Progenitor cell of endocrine pancreas (in vitro differentiated cells): ENCODE data around the gene GFM1. TPM values are rescaled to one million over a fixed set of nuclear protein-coding genes. Genes with fewer than 3 reads are reported as not detected.

Experiments
- DNase-seq: peaks from one replicate; pipeline ENCODE4 v3.0.0; 2021; ENCODE audit warnings: low spot score; ENCODE audit not compliant: unreplicated experiment
- H3K27ac Mint-ChIP-seq: 2 replicates; pipeline ENCODE4 v1.8.0; 2021; ENCODE audit warnings: mild to moderate bottlenecking, moderate library complexity, mixed read lengths
- H3K27me3 Mint-ChIP-seq: 2 replicates; pipeline ENCODE4 v1.8.0; 2021; ENCODE audit warnings: mixed read lengths
- H3K36me3 Mint-ChIP-seq: 2 replicates; pipeline ENCODE4 v1.8.0; 2022; ENCODE audit warnings: mixed read lengths; ENCODE audit not compliant: insufficient read depth
- H3K4me1 Mint-ChIP-seq: 2 replicates; pipeline ENCODE4 v1.8.0; 2021; ENCODE audit warnings: low read depth, mixed read lengths
- H3K4me3 Mint-ChIP-seq: 2 replicates; pipeline ENCODE4 v1.8.0; 2021; ENCODE audit warnings: low read depth, mild to moderate bottlenecking, moderate library complexity, mixed read lengths
- H3K9me3 Mint-ChIP-seq: 2 replicates; pipeline ENCODE4 v1.8.0; 2021; ENCODE audit warnings: low read depth, mixed read lengths
- CTCF ChIP-seq: fragments of 200-600 bp; sonication (generic); IDR thresholded peaks from one replicate; pipeline ENCODE4 v1.5.0; 2021; ENCODE audit warnings: antibody characterized with exemption, mild to moderate bottlenecking; ENCODE audit not compliant: unreplicated experiment
- total RNA-seq: library from RNA; stranded (reverse); gene quantifications from 2 replicates; pipeline ENCODE4 v1.2.1, GENCODE V29; 2021

The GFM1 gene
- total RNA-seq, 1 donor from 2014 or later: 33.2 TPM

- no peak overlapping the region for H3K4me3 Mint-ChIP-seq
- H3K4me1 Mint-ChIP-seq: peaks cover 2% of the 10 kb centered on the region
- H3K36me3 Mint-ChIP-seq: peaks cover 9% of the 10 kb centered on the region
- no peak overlapping the region for H3K27ac Mint-ChIP-seq
- no peak for DNase-seq
- H3K27me3 Mint-ChIP-seq: no peaks in the 10 kb centered on the region
- no peak for TF ChIP-seq CTCF
- H3K9me3 Mint-ChIP-seq: peaks cover 7% of the 10 kb centered on the region
These were observed 93.1 kb downstream of the GFM1 start for GRCh38 chr3:158737410-158737809.

- H3K27ac Mint-ChIP-seq: no peak overlapping the region
These were observed 93.8 kb downstream of the GFM1 start for GRCh38 chr3:158737976-158738615.

DNA sequence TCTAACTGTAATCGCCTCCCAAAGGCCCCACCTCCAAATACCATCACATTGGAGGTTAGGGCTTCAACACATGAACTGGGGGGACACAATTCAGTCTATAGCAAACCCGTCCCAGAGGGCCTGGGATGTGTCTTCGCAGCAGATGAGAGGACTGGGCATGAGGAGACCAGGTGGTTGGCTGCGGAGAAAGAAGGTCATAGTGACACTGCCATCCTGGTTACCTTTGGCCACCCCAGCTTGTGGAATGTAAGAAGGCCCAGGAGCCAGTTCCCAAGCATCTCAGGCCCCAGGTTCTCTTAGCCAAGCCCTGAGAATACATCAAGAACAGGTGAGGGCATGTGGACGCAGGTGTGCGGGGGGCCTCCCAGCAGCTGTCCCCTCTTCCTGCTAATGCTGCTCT is 94.3 kb downstream of the GFM1 start:
- Mint-ChIP-seq H3K4me1 (no peaks in the 10 kb centered on the region), H3K36me3 (peaks cover 11% of the 10 kb centered on the region), H3K27me3 (no peaks in the 10 kb centered on the region), H3K27ac (no peak overlapping the region), H3K4me3 (no peak overlapping the region), H3K9me3 (peaks cover 7% of the 10 kb centered on the region)
- no peak for TF ChIP-seq CTCF
- DNase-seq: no peak

More at GRCh38 chr3:158737976-158738615, 93.8 kb downstream of the GFM1 start:
- Mint-ChIP-seq H3K27me3 (no peaks in the 10 kb centered on the region), H3K36me3 (peaks cover 9% of the 10 kb centered on the region), H3K4me3 (no peak overlapping the region), H3K4me1 (no peaks in the 10 kb centered on the region), H3K9me3 (peaks cover 7% of the 10 kb centered on the region)
- no peak for TF ChIP-seq CTCF
- no peak for DNase-seq

DNA sequence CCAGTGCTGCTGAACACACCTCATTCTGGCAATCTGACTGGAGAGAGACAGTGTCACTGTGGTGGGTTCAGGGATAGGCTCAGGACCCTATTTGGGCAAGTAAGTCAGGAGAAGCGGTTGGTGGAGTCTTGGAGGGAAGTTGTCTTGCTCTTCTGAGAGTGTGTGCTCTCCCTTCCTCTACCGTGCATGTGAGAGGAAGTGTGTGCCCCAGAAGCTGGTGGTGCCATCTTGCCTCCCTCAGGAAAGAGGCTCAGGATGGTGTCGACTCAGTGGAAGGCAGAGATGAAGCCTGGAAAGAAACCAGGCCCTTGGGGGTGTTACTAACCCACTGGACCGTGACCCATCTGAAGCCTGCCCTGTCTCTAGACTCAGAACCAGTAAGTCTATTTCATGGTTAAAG is 94.8 kb downstream of the GFM1 start:
- no peak for TF ChIP-seq CTCF
- H3K9me3 Mint-ChIP-seq: peaks cover 7% of the 10 kb centered on the region
- DNase-seq: no peak
- H3K36me3 Mint-ChIP-seq: peaks cover 14% of the 10 kb centered on the region
- H3K4me3 Mint-ChIP-seq: no peak overlapping the region
- no peak overlapping the region for H3K27ac Mint-ChIP-seq
- no peaks in the 10 kb centered on the region for H3K4me1 Mint-ChIP-seq
- no peaks in the 10 kb centered on the region for H3K27me3 Mint-ChIP-seq

DNA sequence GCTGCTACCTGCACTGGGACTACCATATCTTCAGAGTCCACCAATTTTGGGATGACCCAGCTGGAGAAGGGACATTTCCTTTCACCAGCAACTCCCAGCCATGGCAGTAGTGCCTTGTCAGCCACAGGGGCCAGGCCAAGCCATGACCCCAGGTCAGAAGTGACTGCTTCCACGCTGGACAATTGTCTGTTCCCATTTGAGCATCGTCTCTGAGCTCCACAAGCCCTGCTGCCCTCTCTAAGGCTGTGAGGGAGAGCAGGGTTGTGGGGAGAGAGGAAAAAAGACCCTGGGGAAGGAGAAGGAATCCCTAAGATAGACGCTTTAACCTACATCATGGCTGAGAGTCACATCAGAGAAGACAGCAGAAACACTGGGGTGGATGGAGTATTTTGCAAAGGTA is 95.3 kb downstream of the GFM1 start:
- DNase-seq: no peak
- H3K27ac Mint-ChIP-seq: no peak overlapping the region

More for the DNA sequence above, 95.3 kb downstream of the GFM1 start:
- peaks cover 7% of the 10 kb centered on the region for H3K9me3 Mint-ChIP-seq
- H3K27me3 Mint-ChIP-seq: no peaks in the 10 kb centered on the region
- H3K4me3 Mint-ChIP-seq: no peak overlapping the region
- H3K4me1 Mint-ChIP-seq: no peaks in the 10 kb centered on the region
- peaks cover 15% of the 10 kb centered on the region for H3K36me3 Mint-ChIP-seq
- TF ChIP-seq CTCF: no peak

Other genes starting within 250 kb of the GFM1 start
- 20.2 and 21.7 TPM in 2 replicates for gene MLF1, start 73.3 kb upstream of the GFM1 start, total RNA-seq
- 12.3 and 13.3 TPM in 2 replicates for gene LXN, start 28.1 kb downstream of the GFM1 start, total RNA-seq
- 1.1 and 3.3 TPM in 2 replicates for gene RARRES1, start 87.9 kb downstream of the GFM1 start, total RNA-seq
- 17.6 and 17.8 TPM in 2 replicates for gene MFSD1, start 157.5 kb downstream of the GFM1 start, total RNA-seq